Inflammatory macrophage treated with lipopolysaccharide for 1 hour (primary cell): Measurements from ENCODE around the gene URGCP.
A peak's percentile ranks its signal among the peaks of the same experiment; 100 is the strongest.
"Not testable (repeated sequence)": the region's sequence is repeated elsewhere in the genome, so short reads cannot be mapped to it uniquely, and the experiment has no call there.

Experiments
- DNase-seq, 2 donors: peaks; one replicate each; pipeline ENCODE4 v3.0.0-alpha.2; 2020 to 2022

URGCP gene

GRCh38 chr7:43905956-43906330 lies 453 bp downstream of the URGCP start:
- peak; percentile 3 to 22 for DNase-seq

- no peak for DNase-seq
These were observed 1.0 kb downstream of the URGCP start for GRCh38 chr7:43905209-43905946.

- DNase-seq = peak; percentile 8 to 23
These were observed 1.7 kb downstream of the URGCP start for GRCh38 chr7:43904533-43905208.

- DNase-seq = no peak
These were observed 3.8 kb downstream of the URGCP start for GRCh38 chr7:43902542-43903054.

DNA sequence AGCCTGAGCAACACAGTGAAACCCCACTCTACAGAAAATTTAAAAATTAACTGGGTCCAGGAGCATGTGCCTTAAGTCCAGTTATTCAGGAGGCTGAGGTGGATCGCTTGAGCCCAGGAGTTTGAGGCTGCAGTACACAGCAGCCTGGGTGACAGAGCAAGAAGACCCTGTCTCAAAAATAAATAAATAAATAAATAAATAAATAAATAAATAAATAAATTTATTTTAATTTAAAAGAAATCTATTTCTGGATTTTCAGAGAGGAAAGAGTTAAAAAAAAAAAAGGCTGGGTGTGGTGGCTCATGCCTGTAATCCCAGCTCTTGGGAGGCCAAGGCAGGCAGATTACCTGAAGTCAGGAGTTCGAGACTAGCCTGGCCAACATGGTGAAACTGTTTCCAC lies 7.8 kb downstream of the URGCP start:
- not testable (repeated sequence) for DNase-seq

GRCh38 chr7:43895847-43896415 lies 10.5 kb downstream of the URGCP start:
- no peak for DNase-seq

DNA sequence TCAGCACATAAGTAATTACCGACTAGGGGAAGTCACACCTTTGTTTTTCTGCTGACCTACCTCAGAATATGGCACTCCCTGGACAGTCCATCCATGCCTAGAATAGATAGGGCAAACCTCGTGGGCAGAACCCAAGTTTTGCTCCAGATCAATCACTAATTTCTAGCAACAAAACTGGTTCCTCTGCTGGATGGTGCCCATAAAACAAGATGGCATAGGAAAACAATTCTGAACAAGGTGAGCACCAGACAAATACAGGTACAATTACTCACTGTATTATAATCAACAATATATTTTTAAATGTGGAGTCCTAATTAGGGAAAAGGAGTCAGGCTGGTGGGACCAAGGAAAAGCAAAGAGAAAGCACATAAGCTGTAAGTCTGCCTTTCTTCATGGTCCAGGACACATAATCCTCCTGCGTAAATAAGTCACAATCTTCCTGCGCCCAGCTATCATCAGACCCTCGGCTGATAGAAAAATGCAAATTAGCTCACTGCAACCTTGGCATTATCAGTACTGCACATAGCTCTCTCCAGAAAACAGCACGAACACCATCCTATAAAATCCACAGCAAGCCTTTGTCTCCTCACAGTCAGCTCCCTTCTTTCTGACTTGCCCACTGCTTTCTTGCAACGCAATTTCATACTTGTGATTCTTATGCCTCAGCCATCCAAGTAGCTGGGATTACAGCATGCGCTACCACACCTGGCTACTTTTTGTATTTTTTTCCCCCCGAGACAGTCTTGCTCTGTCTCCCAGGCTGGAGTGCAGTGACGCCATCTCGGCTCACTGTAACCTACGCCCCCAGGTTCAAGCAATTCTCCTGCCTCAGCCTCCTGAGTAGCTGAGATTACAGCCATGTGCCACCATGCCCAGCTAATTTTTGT lies 15.1 kb downstream of the URGCP start:
- DNase-seq = no peak

GRCh38 chr7:43890468-43890867 lies 15.9 kb downstream of the URGCP start:
- no peak for DNase-seq

GRCh38 chr7:43888993-43889945 lies 17.1 kb downstream of the URGCP start:
- peak in 1 of 2 donors; percentile 16 for DNase-seq

DNA sequence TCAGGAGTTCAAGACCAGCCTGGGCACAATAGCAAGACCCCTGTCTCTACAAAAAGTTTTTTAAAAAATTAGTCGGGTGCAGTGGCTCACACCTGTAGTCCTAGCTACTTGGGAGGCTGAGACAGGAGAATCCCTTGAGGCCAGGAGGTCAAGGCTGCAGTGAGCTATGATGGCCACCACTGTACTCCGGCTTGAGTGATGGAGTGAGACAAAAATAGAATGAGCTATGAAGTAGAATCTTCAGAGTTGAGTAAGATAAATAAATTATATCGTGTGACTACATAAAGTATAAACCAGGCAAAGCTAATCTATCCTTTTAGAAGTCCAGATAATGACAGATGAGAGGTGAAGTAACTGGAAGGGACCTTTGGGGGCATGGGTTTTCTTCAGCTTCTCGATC lies 21.8 kb downstream of the URGCP start:
- no peak for DNase-seq

DNA sequence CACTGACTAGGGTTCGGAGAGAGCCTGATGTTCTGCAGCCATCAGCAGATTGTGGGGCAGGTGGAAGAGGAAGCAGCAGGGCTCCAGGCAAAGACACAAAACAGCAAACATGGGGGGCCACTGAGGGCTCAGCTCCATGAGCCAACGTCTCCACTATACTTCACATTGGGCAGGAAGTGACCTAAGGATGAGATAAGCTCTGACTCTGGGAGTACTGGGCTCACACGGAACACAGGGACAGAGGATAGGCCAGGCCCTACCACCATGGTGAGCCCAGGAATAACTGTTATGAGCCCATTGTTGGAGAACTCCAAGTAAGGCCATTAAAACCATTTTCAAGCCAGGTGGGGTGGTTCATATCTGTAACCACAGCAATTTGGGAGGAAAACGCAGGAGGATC lies 22.2 kb downstream of the URGCP start:
- DNase-seq = no peak

- no peak for DNase-seq
These were observed 25.8 kb downstream of the URGCP start for GRCh38 chr7:43880596-43880995.

- peak; percentile 16 to 64 for DNase-seq
These were observed 26.9 kb downstream of the URGCP start for GRCh38 chr7:43879477-43879876.

GRCh38 chr7:43878867-43879266 lies 27.5 kb downstream of the URGCP start:
- no peak for DNase-seq

DNA sequence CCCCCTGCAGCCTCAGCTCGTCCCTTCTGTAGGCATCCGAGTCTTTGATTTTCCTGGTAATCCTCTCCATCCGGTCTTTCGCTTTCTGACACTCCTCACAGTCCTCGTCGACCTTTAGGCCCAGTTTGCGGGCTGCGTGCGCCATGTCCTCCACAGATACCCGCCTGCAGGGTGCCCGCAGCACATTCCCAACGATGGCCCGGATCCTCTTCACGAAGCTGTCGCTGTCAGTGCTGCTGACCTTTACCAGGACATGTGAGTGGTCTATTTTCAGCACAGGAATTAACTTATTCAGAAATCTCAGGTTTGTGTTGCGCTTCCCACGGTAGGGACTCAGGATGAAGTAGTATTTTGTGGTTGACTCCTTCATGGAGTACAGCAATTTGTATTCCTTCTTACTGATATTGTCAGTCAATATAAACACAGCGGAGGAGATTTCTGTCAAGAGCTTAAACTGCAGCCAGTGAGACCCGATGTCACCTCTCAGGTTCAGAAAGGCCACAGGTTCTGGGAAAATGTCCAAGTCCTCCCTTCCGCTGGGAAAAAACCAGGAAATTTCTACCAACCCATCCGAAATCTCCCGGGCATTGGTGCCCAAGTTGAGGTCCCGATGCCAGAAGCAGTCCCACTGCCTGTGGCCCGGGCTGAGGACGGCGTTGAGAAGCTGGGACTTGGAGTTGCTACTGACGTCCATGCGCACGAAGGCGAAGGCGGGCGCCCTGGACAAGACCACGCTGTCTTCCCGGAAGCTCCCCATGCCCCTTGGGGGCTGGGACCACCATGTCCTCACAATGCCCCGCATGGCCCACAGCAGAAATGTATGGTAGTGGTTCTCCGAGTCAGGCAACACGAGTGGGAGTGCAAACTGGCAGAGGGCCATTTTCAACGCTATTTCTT lies 28.2 kb downstream of the URGCP start:
- DNase-seq = no peak

GRCh38 chr7:43876976-43877745 lies 29.2 kb downstream of the URGCP start:
- no peak for DNase-seq

DNA sequence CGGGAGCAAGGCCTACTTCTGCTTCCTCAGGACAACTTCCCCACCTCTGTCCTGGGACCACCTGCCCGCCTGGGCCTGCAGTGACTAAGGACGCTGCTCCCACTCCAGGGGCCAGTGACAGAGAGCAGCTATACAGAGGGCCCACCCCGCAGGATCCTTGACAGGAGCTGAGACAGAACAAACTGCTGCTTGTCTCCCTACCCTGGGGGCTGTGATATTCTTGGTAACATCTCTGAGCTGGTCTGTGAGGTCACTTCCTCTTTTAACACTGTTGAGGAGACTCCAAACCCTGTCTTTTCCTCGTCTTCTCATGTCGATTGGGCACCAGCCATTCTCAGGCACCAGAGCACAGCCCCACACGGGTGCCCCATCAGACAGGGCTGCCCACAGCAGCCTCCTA lies 30.2 kb downstream of the URGCP start:
- DNase-seq = peak in 1 of 2 donors; percentile 10

DNA sequence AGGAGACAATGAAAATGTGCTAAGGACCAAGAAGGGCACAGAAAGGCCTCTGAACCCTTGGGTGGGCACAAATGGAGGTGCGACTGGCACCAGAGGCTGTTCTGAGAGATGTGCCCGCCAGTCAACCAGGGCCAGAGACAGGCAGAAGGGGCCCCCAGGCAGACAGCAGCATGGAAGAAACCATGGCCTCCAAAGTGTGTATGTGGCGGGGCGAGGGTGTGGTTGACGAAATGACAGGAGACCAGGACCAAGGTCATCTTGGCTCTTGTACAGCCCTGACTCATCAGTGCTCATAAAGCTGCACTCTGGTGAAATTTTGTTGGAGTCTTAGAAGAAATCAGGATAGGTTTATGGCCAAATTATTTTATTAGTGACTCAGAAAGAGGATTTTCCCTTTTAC lies 33.1 kb downstream of the URGCP start:
- no peak for DNase-seq

GRCh38 chr7:43872406-43873110 lies 33.8 kb downstream of the URGCP start:
- peak; percentile 43 to 68 for DNase-seq
